Skeletal muscle cell (primary cell): ENCODE data around the gene GOLGA6L9.
"Not testable (repeated sequence)": the region's sequence is repeated elsewhere in the genome, so short reads cannot be mapped to it uniquely, and the experiment has no call there.

Source experiments
- DNase-seq: peaks from one replicate; pipeline ENCODE4 v3.0.0-alpha.2; 2010; ENCODE audit warnings: low read depth
- H3K4me3 ChIP-seq: 2 replicates; pipeline ENCODE4 v1.5.1; 2011; ENCODE audit warnings: low read depth, mild to moderate bottlenecking, control low read depth, low read length, moderate library complexity

Gene GOLGA6L9

DNA sequence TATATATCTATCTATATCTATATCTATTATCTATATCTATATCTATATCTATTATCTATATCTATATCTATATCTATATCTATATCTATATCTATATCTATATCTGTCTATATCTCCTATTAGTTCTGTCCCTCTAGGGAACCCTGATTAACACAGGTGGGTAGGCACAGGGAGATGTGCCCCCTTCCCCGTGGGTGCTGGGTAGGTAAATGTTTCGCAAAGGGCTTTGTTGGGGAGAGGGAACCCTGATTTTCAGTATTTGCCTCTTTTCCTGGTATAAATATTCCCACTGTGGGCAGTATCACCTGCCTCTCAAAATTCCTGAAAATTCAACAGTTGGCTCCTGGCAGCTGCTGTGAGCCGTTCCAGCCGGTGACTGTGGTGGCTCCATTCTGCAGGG, 27.7 kb downstream of the GOLGA6L9 start:
- not testable (repeated sequence) for DNase-seq, H3K4me3 ChIP-seq

DNA sequence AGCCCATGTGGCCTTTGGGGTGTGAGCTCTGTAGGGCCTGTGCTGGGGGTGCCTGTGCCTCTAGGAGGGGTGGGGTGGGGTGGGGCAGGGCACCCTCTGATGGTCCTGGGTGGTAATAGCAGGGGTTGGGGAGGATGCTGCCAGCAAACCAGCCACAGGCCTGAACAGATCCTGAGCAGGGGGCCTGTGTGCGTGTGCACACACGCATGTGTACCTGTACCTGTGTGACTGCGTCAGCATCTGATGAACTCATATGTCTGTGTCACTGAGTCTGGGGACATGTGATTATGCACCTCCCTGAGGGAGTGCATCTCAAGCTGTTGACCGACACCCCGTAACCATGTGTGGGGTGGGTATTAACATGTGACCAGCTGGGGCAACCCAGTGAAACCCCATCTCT, 36.0 kb downstream of the GOLGA6L9 start:
- not testable (repeated sequence) for H3K4me3 ChIP-seq, DNase-seq

DNA sequence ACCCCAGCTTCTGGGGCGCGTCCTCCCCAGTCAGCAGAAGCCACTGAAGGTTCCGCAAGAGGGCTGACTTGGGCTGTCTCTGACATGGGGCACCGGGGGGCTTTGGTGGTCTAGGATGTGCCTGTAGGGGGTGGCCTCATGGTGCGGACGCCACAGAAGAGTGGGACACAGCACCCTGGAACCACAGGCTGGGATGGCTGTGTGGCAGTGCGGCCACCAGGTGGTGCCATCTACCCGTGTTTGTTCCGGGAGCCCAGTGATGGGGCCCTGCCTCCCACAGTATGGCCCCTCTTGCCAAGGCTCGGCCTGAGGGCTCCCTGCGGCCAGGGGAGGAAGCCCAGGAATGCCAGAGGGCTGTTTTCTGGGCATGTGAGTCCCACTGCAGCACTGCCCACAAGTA, 38.6 kb downstream of the GOLGA6L9 start:
- not testable (repeated sequence) for DNase-seq, H3K4me3 ChIP-seq

DNA sequence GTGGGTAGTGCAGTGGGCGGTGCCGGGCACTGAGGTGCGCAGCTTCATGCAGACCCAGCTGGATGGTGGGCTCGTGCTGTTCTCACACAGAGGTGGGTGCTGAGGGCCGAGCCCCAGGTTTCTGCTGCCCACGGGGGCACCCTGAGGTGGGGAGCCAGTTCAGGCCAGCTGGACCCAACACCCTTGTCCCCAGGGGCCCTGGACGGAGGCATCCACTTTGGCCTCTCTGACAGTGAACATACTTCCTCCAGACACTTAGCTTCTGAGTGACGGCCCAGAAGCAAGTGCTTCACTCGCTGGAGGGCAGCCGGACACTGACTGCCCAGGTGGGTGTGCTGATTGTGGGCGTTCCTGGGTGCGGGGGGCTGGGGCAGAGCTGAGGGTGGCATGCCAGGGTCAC, 39.8 kb downstream of the GOLGA6L9 start:
- not testable (repeated sequence) for H3K4me3 ChIP-seq, DNase-seq

DNA sequence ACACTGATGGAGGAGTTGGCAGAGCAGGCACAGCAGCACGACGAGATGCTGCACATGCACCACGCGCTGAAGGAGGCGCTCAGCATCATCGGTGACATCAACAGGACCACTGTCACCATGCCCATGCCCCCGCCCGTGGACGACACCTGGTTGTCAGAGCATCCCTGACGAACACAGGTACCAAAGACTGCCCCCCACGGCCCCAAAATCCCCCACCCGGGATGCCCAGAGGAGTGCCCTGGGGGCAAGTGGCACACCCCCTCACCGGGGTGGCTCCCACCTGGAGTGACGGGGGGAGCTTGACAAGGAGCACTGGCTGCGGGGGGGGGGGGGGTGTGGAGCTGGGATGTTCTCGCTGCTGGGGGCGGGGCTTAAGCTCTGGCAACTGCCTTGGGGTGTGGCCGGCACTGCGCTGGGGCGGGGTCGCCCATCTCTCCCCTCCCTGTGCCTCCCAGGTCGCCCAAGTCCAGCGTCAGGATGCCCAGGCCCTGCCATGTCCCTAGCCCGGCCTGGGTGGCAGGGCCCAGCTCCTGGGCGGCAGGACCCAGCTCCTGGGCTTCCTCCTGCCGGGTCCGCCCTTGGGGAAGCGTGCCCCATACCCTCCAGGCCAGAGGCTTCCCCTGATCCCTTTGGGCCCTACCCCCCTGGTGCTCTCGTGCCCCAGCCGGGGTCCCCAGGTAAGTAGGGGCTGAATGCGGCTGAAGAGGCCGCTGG, 42.8 kb downstream of the GOLGA6L9 start:
- DNase-seq = not testable (repeated sequence)

DNA sequence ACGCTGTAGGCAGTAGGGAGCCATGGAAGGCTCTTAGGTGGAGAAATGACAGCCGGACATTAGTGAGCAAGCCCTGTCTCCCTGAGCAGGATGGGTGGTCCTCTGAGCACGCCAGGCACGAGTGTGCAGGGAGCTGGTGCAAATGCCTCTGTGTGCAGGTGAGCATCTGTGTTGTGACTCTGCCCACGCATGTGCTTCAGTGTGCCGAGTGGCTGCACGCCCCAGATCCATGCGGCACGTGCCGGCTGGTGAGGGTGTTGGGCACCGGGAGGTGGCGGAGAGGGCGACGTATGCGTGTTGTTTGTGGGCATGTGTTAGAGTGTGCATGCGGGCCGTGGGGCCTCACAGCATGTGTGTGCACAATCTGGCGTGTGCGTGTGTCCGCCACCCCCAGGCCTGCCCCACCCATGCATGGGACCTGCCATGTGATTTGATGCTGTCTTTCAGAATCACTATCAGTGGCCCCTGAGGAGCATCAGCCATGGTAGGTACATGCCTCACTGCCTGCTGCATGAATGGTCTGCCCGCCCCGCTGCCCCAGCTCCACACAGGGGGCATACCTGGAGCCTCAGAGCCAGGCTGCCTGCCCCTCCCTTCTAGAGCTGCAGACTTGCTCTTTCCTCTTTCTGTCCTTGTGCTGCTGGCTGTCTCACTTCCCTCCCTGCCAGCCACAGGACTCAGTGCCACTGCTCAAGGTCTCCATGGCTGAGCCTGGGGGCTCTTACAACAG, 45.1 kb downstream of the GOLGA6L9 start:
- DNase-seq, H3K4me3 ChIP-seq: not testable (repeated sequence)

More for the DNA sequence above, 42.8 kb downstream of the GOLGA6L9 start:
- H3K4me3 ChIP-seq = not testable (repeated sequence)

DNA sequence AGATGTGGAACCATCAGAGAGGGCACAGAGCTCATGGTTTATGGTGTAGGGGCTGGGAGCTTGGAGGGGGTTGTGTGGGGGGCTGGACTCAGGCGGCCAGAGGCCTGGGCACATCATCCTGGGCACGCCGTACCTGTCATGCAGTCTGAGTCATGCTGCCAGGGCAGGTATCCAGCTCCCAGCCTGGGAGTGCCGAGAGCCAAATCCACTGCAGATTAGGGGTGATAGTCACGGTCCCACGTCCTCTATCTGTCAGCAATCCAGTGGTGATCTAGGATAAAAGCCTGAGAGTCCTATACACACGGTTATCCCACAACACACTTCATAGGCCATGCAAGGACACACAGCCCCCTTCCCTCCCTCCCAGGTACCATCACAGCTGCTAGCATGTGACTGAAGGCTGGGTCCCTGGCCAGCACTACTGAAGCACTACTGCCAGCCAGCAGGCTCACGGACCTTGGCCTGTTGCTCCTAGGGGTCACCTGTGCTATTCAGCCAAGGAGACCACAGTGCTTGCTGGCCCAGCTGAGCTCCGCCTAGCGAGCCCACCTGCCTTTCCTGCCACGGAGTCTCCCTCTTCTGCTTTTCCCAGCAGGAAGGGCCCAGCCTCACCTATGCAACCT, 45.8 kb downstream of the GOLGA6L9 start:
- DNase-seq, H3K4me3 ChIP-seq: not testable (repeated sequence)

DNA sequence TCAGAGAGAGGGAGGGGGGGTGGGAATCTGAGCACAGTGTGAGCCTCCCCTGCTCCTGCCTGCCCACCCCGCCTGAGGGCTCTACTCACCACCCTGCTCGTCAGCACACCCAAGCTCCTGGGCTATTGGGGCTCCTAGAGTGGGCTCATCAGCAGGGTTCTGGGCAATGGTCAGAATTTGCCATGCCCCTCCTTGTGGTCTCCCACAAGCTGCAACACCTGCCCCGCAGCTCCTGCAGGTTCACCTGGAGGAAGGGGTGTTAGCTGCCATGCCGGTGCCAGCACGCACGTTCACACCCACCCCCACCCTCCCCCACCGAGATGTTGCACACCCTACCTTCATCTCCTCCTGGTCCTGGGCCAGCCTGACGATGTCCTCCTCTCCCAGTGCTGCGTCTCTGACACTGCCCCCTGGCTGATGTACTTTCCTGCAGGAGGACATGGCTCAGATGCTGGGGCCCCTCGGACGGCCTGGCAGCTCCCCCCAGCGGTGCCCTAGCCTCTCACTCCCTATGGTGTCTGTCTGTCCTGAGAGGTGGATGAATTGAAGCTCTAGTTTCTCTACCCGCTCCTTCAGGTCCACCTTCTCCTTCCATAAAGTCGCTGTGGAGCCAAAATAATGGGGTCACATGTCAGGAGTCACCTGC, 47.2 kb downstream of the GOLGA6L9 start:
- H3K4me3 ChIP-seq, DNase-seq: not testable (repeated sequence)

DNA sequence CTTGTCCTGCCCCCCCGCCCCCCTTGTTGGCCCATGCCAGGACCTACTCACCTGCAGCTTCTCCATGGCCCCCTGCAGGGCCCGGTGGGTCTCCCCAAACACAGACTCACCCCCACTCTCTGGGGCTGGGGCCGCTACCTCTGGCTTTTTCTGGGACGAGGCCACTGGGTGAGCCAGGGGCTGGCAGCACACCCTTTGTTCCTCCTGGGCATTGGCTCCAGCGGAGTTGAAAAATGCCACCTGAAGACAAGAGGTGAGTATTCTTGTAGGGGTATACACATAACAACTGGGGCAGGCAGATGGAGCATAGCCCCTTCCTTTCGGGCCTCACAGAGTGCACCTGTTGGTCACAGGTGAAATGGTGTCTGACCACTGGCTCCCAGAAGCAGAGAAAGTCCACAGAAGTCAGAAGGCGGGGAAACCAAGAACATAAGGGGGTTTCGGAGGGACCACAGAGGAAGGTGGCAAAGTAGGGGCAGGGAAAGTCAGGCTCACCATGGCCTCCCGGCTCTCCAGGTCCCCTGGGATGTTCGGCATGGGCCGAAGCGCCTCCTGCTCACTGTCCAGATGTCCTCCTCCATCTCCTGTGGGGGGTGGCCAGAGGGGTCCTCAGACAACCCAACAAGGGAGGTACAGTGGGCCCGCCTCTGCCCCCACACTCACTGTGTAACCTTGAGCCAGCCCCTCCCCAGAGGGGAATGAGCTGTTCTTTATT, 47.9 kb downstream of the GOLGA6L9 start:
- not testable (repeated sequence) for DNase-seq, H3K4me3 ChIP-seq
